HG02870 (cell line): ENCODE measurements around the gene DPYSL4.

Source experiments
- ATAC-seq: cut with Tn5 transposase; IDR thresholded peaks from one replicate; pipeline ENCODE4 v1.9.1; 2021; ENCODE audit warnings: mild to moderate bottlenecking, moderate library complexity; ENCODE audit not compliant: unreplicated experiment

Gene DPYSL4

DNA sequence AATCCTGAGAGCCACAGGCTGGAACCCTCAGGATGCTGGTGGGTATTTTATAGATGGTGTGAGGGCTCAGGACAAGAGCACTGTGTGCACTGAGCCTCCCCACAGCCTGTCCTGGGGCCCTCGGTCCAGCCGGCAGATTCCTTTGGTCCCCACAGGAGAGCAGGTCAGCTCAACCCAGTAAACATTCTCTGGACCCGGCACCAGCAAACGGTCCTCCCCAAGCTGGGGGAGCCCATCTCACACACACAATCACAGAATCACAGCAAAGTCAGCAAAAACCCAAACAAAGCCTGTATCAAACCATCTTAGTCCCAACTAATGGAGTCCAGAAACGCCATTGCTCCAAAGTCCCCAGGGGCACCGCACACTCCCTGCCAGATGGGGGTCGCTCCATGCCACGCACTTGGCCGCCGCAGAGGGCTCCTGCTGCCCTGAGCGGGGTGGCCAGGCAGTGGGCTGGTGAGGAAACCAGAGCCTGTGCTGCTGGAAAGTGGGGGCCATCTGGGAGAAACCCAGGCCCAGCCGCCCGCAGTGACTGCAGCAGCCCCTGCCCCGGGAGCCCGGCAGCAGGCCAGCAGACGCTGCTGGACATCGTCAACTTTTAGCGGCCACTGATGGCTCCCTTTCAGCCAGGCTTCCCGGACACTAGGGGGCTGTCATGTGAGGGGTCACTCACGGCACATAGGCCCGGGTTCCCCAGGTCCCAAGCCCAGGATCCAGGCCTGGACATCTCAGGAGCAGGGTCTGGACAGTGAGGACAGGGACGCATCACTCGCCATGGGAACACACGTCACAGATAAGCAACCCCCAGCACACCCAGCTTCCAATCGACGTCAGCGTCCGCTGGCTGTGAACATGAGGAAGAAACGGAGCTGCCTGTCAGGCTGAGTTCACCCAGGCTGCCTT is 52.6 kb downstream of the DPYSL4 start:
- no peak for ATAC-seq

DNA sequence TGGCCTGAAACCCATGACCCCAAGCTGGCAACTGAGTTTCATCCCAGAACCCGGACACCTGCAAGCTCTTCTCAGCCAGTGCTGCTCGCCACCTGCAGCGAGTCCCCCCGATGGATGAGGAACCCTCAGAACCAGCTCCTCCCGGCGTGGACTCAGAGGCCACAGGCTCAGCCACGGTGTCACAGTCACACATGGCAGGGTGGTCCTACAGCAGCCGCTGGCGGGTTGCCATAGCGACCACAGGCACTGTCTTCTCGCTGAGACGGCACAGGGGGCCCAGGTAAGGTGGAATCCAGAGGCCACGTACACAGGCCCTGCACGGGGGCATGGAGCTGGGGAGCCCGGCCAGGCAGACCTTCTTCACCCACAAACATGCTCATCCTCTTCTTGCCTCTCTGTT is 53.4 kb downstream of the DPYSL4 start:
- ATAC-seq = no peak

DNA sequence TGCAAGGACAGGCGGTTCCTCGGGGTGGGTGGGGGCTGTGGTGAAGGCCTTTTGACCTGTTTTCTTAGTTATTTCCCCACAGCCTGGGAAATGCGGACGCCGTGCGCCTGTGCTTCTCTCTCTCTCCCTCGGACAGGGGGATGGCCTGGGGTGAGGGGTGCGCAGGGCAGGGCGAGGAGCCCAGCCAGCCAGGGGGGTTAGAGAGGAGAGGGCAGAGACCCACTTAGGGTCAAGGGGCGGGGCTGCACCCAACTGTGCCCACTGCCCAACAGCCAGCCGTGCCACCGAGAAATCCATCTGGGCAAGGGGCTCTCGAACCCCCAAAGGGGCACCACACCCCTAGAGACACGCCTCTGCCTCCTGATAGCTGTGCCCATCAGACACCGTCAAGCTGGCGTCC is 53.8 kb downstream of the DPYSL4 start:
- ATAC-seq = no peak

DNA sequence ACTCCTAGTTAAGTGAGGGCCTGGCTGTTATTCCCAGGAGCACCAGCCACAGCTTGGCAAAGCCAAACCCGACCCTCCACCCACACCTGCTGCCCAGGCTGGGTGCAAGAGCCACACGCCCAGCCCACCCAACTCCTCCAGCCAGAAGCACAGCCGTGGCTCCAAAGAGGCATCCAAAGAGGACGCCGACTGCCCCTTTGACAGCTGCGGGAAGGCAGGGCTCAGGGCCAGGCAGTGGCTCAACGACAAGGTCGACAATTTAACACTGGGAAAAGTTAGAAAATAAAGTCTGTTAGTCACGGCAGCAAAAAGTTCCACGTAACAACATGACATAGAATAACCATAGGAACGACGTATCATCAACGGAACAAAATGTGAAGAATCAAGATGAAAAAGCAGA is 54.3 kb downstream of the DPYSL4 start:
- no peak for ATAC-seq

DNA sequence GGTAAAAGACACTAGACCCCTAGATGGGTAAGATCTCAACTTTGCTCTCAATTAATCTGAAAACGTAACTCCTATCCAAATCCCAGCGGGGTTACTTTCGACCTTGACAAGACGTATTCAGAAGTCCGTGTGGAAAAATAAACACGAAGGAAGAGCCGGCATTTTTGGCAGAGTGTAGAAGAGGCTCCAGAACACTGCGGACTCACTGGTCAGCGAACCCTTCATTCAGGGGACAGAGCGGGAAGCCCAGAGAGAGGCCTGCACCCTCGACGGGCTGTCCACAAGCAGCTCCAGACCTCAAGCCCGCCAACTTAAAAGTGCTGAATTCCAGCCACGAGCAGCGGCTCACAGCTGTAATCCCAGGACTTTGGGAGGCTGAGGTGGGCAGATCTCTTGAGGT is 54.7 kb downstream of the DPYSL4 start:
- no peak for ATAC-seq

DNA sequence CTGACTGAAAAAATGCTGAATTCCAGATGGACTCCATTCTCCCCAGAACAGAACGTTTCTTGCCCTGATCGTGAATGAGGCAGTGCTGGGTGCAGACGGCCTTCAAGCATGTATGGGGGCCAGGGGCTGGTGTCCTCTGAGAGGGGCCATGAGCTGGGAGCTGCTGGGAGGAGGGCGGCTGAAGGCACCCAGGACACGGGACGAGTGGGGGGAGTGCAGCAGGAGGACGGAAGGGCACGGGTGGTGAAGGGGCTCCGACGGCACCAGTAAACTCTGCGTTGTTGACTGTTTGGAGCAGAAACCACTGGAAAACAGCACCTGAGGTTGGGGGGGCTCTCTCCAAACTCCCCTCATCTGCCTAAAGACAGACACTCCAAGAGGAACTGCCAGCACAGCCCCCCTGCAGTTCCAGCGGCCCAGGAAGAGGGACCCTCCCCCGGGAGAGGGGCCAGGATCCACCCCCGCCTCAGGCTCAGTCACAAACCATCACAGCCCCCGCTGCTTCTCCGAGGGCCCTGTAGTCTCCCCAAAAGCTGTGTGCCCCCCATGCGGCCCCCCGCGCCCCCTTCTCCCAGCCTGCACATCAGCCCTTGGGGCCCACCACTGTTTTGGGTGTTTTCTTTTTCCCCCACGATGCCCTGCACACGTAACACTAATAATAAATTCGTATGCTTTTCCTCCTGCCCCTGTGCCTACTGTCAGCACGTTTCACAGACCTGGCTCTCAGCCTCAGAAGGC is 55.5 kb downstream of the DPYSL4 start:
- no peak for ATAC-seq

DNA sequence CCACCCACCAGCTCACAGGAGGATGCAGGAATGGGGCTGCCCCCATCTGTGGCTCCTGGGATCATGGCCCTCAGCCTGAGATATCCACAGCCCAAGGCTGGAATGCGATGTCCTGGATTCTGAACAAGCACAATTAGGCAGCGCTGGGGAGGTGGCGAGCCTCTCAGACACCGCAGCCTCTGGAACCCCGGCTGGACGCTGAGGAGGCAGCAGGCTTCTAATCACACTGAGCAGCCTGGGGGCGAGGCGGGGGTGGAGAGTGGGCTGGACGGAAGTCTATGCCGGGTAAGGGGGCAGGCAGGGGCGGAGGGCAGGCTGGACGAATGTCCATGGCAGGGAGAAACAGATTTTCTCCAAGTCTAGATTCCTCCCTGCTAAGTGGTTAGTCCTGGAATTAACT is 56.4 kb downstream of the DPYSL4 start:
- no peak for ATAC-seq

DNA sequence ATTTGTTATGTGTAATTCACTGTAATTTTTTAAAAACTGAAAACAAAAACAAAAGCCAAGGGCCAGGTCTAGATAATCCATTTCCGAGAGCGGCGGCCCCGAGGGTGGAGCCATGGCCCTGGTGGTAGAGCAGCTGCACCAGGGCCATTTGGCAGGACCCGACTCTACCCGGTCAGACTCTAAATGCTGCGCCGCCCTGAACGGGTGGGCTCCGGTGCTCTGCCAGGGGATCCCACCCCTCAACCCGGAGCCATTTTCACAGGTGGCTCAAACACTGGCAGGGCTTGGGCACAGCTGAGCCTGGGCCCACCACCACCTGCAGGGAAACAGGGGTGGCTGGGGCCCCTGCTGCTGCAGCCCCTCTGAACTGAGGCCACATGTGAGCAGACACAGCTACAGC is 56.9 kb downstream of the DPYSL4 start:
- ATAC-seq = no peak

DNA sequence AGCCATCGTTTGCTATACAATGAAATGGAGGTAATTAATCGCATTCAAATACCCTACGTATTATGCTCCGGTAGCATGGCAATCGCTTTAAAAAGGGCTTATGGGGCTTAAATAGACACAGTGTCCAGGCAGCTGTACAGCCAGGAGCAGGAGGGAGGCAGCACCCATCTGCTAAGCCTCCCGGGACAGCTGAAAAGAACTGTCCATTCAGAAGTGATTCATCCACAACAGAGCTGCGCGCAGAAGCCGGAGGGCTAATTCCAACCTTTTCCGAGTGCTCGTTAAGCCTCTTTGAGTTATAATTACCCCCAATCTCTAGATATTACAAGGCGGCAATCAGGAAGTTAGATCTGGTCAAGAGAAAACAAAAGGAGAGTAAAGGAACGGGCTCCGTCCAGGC is 58.3 kb downstream of the DPYSL4 start:
- ATAC-seq = no peak

DNA sequence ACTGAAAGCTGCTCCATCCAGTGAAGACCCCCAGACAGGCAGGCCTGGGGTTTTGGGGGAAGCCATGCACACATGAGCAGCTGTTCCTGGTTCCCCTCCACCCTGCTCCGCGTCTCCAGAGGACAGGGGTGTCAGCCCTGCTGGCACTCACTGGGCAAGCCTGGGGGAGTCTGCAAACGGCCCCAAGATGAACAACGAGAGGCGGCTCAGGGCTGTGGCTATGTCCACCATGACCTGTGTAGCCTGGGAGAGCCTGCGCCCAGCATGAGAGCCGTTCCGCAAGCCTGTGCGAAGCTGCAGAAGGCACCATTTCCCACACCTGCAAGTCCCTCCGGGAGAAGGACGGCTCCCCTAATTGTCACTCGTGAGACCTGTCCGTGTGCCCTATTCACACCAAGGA is 59.5 kb downstream of the DPYSL4 start:
- no peak for ATAC-seq

DNA sequence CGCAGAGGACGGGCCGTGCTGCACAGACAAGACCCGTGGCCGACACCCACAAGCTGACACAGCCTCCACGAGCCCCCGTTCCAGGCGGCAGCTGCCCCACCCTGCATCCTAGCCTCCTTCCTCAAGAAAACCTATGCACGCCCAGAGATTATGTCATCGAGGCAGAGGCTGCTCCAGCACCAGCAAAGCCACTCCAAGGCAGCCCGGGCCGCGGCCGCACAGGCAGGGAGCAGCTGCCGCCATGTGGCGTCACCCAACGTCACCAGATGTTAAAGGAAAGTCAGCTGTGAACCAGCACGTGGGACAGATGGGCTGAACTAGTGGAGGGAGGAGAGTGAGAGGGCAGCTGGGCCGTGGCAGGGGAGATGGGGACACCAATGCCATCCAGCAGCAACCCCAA is 61.2 kb downstream of the DPYSL4 start:
- no peak for ATAC-seq

DNA sequence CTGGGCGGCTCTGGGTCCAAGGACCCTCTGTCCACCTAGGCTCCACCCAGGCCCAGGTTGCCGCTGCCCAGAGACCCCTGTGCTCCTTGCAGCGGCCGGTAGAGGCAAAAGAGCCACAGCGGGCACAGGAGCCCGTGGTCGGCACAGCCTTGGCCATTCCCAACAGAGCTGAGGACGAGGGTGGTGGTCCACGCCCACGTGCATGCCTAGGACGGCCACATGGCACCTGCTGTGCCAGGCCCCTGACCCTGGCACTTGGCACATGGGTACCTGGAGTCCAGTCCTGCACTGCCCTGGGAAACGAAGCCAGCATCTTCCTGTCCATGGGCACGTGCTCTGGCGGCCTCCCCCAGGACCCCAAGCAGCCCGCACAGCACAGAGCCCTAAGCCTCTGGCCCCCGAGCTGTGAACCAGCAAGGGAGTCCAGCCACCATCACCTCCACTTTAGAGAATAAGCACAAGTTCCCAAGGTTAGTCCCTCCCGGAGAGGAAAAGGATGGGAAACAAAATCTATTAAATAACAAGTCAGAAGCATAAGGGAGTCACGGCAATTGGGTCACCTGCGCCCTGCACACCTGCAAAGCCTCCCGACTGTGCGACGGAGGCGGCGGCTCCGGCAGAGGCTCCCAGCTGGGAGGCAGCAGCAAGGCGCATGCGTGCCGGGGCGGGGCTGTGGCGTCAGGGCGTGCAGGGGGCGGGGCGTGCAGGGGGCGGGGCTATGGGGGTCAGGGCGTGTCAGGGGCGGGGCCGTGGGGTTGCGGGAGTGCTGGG is 61.9 kb downstream of the DPYSL4 start:
- ATAC-seq = no peak

DNA sequence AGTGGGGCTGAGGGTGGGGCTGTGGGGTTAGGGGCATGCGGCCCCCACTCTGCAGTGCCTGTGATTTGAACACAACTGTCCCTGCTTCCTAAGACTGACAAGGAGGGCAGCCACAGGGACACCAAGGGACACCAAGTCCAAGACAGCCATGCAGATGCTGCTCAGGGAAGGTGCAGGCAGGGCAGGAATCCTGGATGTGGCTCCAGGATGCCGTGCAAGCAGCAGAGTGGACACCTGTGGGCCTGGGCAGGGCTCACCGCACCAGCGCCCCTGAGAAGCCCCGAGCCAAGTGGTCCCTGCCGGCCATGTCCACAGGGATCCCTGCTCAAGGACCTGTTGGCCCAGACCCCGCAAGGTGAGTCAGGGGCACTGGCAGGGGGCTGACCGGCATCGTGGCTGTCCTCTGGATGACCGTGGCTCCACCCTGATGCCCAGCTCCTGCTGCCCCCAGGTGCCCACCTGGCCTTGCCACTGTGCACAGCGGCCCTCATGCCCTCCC is 62.5 kb downstream of the DPYSL4 start:
- no peak for ATAC-seq

DNA sequence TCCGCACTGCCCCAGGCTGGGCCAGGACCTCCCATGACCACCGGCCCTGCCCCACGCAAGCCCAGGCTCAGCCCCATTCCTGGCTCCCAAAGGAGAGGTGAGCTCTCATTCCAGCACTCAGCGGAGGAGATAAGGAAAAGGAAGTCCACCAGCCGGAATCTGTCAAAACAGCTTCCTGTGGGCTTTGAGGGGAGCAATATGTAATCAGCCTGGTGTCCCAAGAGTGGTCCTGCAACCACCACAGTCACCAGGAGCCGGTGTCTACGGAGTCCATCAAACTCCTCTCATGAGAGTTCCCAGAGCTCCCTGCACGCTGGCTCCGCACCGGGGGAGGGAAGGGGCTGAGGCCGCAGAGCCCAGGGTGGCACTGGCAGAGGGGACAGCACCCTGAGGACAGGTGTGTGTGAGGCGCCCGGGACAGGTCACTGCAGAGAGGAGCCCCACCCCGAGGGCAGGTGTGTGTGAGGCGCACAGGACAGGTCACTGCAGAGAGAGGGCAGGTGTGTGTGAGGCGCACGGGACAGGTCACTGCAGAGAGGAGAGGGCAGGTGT is 63.2 kb downstream of the DPYSL4 start:
- ATAC-seq = no peak

DNA sequence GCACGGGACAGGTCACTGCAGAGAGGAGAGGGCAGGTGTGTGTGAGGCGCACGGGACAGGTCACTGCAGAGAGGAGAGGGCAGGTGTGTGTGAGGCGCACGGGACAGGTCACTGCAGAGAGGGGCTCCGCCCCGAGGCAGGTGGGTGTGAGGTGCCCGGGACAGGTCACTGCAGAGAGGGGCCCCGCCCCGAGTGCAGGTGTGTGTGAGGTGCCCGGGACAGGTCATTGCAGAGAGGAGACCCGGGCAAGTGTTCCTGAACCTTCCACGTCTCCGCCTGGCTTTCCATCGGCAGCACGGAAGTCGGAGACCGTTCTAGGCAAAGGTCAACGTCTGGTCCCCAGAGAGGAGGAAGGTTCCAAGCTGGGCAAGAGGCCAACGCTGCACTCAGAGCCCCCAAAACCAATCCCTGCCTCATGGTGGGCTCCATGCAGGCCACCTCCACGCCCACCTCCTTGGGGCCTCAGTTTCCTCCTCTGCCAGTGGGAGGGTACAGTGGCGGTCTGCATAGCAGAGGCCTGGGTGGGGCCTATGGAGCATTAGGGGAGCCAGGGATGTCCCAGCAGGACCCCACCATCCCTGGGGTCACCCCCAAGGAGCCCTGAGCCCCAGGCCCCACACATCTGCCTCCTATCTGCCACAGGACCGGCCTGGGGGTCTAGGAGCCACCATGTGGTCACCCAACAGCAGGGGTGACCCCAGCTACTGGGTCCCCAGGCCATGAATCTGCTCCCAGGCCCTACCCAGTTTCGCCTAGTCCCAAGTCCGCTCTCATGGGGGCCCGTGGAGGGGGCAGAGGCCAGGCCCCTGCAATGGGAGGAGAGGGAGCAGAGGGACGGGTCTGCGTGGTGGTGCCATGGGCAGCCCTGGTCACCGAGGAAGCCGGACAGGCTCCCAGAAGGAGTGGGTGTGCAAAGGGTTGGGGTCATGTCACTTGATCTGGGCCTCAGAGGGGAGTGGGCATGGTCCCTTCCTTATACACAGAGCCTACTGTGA is 64.0 kb downstream of the DPYSL4 start:
- ATAC-seq = no peak

DNA sequence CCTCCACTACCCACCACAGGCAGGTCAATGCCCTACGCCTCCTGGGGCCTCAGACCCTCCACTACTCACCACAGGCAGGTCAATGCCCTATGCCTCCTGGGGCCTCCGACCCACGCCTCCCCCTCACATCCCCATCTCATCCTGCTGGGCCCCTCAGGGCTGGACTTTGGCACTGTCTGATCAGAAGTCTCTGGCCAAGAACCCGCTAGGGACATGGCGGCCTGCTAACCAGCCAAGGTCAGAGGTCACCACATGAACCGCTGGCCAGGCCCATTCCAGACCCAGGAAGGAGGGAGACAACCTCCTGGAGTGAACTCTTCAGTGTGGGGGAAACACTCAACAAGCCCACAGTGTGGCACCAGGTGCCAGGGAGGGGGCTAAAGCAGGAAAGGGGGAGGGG is 65.2 kb downstream of the DPYSL4 start:
- no peak for ATAC-seq

DNA sequence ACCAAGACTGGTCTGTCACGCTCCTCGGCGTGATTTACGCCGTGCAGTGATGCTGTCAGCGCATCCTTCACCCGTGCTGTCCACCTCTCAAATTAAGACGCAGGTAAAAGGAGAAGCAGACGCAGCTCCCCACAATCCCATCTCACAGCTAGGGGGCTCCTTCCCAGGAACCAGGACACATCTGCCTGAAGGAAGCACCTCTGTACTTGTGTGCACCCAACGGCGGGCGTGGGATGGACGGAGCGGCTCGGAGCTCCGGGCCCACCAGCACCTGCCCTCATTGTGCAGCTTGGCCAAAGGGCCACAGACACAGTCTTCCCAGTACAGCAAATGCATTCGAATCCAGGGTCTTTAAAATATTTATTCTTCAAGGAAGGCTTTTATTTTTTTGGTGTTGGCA is 65.7 kb downstream of the DPYSL4 start:
- no peak for ATAC-seq

DNA sequence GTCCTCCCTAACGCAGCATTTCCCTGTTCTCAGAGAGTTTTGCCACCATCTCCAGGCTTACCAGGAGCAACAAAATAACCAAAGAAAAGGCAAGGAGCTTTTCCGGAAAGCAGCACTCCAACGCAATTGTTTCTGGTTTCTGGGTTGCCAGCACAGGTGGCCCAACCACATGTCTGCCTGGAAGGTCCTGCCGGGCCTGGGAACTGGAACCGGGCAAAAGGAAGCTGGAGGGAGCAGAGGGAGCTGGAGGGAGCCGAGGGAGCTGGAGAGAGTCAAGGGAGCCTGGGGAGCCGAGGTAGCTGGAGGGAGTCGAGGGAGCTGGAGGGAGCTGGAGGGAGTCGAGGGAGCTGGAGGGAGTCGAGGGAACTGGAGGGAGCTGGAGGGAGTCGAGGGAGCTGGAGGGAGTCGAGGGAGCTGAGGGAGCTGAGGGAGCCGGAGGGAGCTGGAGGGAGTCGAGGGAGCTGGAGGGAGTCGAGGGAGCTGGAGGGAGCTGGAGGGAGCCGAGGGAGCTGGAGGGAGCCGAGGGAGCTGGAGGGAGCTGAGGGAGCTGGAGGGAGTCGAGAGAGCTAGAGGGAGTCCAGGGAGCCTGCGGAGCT is 66.4 kb downstream of the DPYSL4 start:
- no peak for ATAC-seq

DNA sequence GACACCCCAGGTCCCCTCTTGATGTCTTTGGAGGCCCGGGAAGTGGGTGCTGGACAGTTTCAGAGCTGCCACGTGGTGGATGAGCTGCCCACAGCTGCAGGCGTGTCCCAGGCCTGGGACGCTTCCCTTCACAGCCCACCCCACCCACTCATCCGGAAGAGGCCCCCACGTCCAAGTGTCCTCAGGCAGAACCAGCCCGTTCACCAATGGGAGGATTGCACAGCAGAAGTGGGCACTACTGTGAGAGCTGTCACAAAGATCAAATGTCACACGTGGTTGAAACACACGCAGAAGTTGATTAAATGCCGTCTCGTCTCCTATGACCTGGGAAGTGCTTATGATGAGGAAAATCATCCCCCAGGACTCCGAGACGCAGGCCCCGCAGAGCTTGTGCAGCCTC is 68.1 kb downstream of the DPYSL4 start:
- no peak for ATAC-seq
